ENCODE measurements around the gene SLC26A11. TPM values are rescaled to one million over a fixed set of nuclear protein-coding genes. Genes with fewer than 3 reads are reported as not detected.
"Not testable (repeated sequence)": the region's sequence is repeated elsewhere in the genome, so short reads cannot be mapped to it uniquely, and the experiment has no call there.

Gene SLC26A11
- total RNA-seq, 2 experiments from 2014 or later, result 1.6 to 1.7 TPM

- ChIA-PET CTCF (no interaction called here), POLR2A (interaction anchor here (0.9 to 4.5 kb wide), 3 partner anchors 9 to 82 kb away, joined by 3 to 27 read pairs (median 11); no protein-coding TSS in a partner anchor)
- TF ChIP-seq CTCF (IDR thresholded peaks at IDR 0.05), result no peak
- Mint-ChIP-seq H3K4me3 (no peak overlapping the region), H3K36me3 (ENCODE audit: low read depth) (peaks cover 35% of the 10 kb centered on the region), H3K27me3 (no peaks in the 10 kb centered on the region), H3K4me1 (ENCODE audit: low read depth) (peaks cover 33% of the 10 kb centered on the region), H3K9me3 (peaks cover 2% of the 10 kb centered on the region), H3K27ac (peak overlapping the region; percentile 5)
- DNase-seq (no peak), ATAC-seq (no peak)
- intact Hi-C loops (cut with micrococcal nuclease), result no loop called here
These were observed 52.1 kb downstream of the SLC26A11 start for GRCh38 chr17:80272366-80272765.

DNA sequence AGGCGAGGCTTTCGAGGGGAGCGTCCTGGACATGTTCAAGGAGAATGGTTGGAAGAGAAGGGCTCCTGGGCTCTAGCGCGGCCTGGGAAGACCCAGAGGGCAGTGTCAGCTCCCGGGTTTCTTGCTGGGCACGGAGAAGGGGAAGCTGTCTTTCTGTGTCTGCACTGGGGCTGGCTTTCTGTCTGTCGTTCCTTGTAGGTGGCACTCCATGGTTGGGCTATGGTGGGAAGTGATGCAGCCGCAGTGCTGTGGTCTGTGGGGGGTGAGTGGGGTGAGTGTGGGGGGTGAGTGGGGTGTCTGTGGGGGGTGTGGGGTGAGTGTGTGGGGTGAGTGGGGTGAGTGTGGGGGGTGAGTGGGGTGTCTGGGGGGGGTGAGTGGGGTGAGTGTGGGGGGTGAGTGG lies 54.1 kb downstream of the SLC26A11 start:
- DNase-seq (no peak), ATAC-seq (no peak)
- H3K9me3 Mint-ChIP-seq, result peaks cover 2% of the 10 kb centered on the region
- intact Hi-C loops (cut with micrococcal nuclease), result no loop called here
- TF ChIP-seq CTCF (IDR thresholded peaks at IDR 0.05), result no peak
- H3K4me1 Mint-ChIP-seq (ENCODE audit: low read depth), result peaks cover 33% of the 10 kb centered on the region
- ChIA-PET POLR2A (interaction anchor here (1.0 to 4.5 kb wide), 3 partner anchors 10 to 112 kb away, joined by 3 to 27 read pairs (median 6); no protein-coding TSS in a partner anchor), CTCF (no interaction called here)
- H3K36me3 Mint-ChIP-seq (ENCODE audit: low read depth), result peaks cover 33% of the 10 kb centered on the region
- H3K27ac Mint-ChIP-seq, result peak overlapping the region; percentile 77
- H3K27me3 Mint-ChIP-seq, result no peaks in the 10 kb centered on the region
- H3K4me3 Mint-ChIP-seq, result peak overlapping the region; percentile 1

- Mint-ChIP-seq H3K27ac (peak overlapping the region; percentile 49), H3K4me1 (ENCODE audit: low read depth) (peaks cover 33% of the 10 kb centered on the region), H3K9me3 (peaks cover 2% of the 10 kb centered on the region), H3K36me3 (ENCODE audit: low read depth) (peaks cover 36% of the 10 kb centered on the region), H3K4me3 (no peak overlapping the region), H3K27me3 (no peaks in the 10 kb centered on the region)
- TF ChIP-seq CTCF (IDR thresholded peaks at IDR 0.05), result no peak
- ChIA-PET CTCF (no interaction called here), POLR2A (interaction anchor here (1.8 to 4.5 kb wide), 2 partner anchors 9 to 12 kb away, joined by 6 to 27 read pairs; no protein-coding TSS in a partner anchor)
- no peak for ATAC-seq
- intact Hi-C loops (cut with micrococcal nuclease), result no loop called here
- DNase-seq, result no peak
These were observed 54.7 kb downstream of the SLC26A11 start for GRCh38 chr17:80274871-80275449.

GRCh38 chr17:80275857-80276256 lies 55.6 kb downstream of the SLC26A11 start:
- DNase-seq; H3K27me3 Mint-ChIP-seq; CTCF ChIA-PET; H3K27ac Mint-ChIP-seq; intact Hi-C loops (cut with micrococcal nuclease); ATAC-seq; H3K4me3 Mint-ChIP-seq; H3K9me3 Mint-ChIP-seq: not testable (repeated sequence)
- peaks cover 35% of the 10 kb centered on the region for H3K4me1 Mint-ChIP-seq (ENCODE audit: low read depth)
- H3K36me3 Mint-ChIP-seq (ENCODE audit: low read depth), result peaks cover 42% of the 10 kb centered on the region
- POLR2A ChIA-PET, result interaction anchor here (4.5 kb wide), 1 partner anchor 12 kb away, joined by 27 read pairs; no protein-coding TSS in a partner anchor

- Mint-ChIP-seq H3K27ac (peak overlapping the region; percentile 42), H3K9me3 (no peaks in the 10 kb centered on the region), H3K27me3 (no peaks in the 10 kb centered on the region), H3K4me3 (no peak overlapping the region), H3K36me3 (ENCODE audit: low read depth) (peaks cover 35% of the 10 kb centered on the region), H3K4me1 (ENCODE audit: low read depth) (peaks cover 33% of the 10 kb centered on the region)
- DNase-seq (no peak), ATAC-seq (no peak)
- no peak for TF ChIP-seq CTCF (IDR thresholded peaks at IDR 0.05)
- ChIA-PET CTCF (no interaction called here), POLR2A (interaction anchor here (0.7 to 2.0 kb wide), 9 partner anchors 9 to 136 kb away, joined by 3 to 6 read pairs (median 3); no protein-coding TSS in a partner anchor)
- intact Hi-C loops (cut with micrococcal nuclease), result no loop called here
These were observed 57.8 kb downstream of the SLC26A11 start for GRCh38 chr17:80277751-80278671.
